Activated T-cell treated with anti-CD3 and anti-CD28 coated beads, Interleukin-2, amount 50 U/mL, for 4 hours (primary cell): ENCODE results near the gene MAML1. TPM values are rescaled to one million over a fixed set of nuclear protein-coding genes. Genes with fewer than 3 reads are reported as not detected.
"Not testable (repeated sequence)": the region's sequence is repeated elsewhere in the genome, so short reads cannot be mapped to it uniquely, and the experiment has no call there.

Experiments used
- ATAC-seq, 2 donors: fragments of 200-7000 bp; cut with Tn5 transposase; one replicate each; pipeline ENCODE4 v1.10.0; 2021
- DNase-seq: peaks from one replicate; pipeline ENCODE4 v3.0.0-alpha.2; 2020
- H3K27me3 Mint-ChIP-seq: one replicate; pipeline ENCODE4 v1.8.0; 2021; ENCODE audit warnings: low read depth, mixed read lengths
- H3K36me3 Mint-ChIP-seq: one replicate; pipeline ENCODE4 v1.8.0; 2022; ENCODE audit warnings: mixed read lengths; ENCODE audit not compliant: insufficient read depth
- H3K4me1 Mint-ChIP-seq: one replicate; pipeline ENCODE4 v1.8.0; 2021; ENCODE audit warnings: low read depth, mixed read lengths
- H3K4me3 Mint-ChIP-seq: one replicate; pipeline ENCODE4 v1.8.0; 2021; ENCODE audit warnings: mild to moderate bottlenecking, moderate library complexity, mixed read lengths
- H3K9me3 Mint-ChIP-seq: one replicate; pipeline ENCODE4 v1.8.0; 2021; ENCODE audit warnings: mixed read lengths
- total RNA-seq, 3 donors: library from RNA; stranded (reverse); gene quantifications; one replicate each; pipeline ENCODE4 v1.2.1, GENCODE V29; 2021

Gene MAML1
- total RNA-seq = 10 to 100 TPM; 24.5 to 27.5 (median 26.9) TPM

DNA sequence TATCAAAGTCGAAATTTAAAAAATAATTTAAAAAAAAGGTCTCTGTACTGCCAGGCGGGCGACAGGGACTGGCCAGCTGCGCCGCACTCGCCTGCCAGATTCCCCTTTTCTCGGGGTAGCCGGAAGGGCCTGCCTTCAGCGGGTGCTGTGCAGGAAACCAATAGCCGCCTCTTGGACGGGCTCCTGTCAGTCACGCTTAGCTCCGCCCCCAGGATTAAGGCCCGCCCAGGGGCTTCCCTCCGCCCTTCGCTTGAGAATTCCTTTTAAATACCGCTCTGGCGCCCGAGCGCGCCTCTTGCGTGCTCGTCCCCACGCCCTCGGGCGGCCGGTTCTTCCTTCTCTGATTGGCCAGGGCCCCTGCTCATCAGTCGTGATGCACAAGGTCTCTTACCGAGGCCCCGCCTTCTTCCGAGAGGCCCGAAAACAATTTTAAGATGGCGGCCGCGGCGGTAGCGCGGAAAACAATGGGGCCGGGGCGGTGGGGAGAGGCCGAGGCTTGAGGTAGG, at the start of gene MAML1:
Gene MAML1 (plus strand): TSS at position 411 of the 506 bp plus-strand sequence. CDS start 291 bp downstream, outside the sequence.
- Mint-ChIP-seq H3K9me3 (no peaks in the 10 kb centered on the region), H3K27me3 (no peaks in the 10 kb centered on the region), H3K36me3 (peaks cover 32% of the 10 kb centered on the region), H3K4me1 (peaks cover 38% of the 10 kb centered on the region), H3K4me3 (peak within 1 kb of the TSS; percentile 92)
- DNase-seq = peak; percentile 99
- peak; percentile 94 for ATAC-seq

- H3K27me3 Mint-ChIP-seq, DNase-seq, H3K4me1 Mint-ChIP-seq, H3K36me3 Mint-ChIP-seq, H3K9me3 Mint-ChIP-seq, ATAC-seq, H3K4me3 Mint-ChIP-seq: not testable (repeated sequence)
Observed at GRCh38 chr5:179689212-179689611, 43.4 kb upstream of the MAML1 start.

- Mint-ChIP-seq H3K27me3 (no peaks in the 10 kb centered on the region), H3K4me3 (no peak overlapping the region), H3K9me3 (no peaks in the 10 kb centered on the region), H3K4me1 (peaks cover 12% of the 10 kb centered on the region), H3K36me3 (no peaks in the 10 kb centered on the region)
- no peak for DNase-seq
- no peak for ATAC-seq
Observed at GRCh38 chr5:179694561-179694960, 38.1 kb upstream of the MAML1 start.

DNA sequence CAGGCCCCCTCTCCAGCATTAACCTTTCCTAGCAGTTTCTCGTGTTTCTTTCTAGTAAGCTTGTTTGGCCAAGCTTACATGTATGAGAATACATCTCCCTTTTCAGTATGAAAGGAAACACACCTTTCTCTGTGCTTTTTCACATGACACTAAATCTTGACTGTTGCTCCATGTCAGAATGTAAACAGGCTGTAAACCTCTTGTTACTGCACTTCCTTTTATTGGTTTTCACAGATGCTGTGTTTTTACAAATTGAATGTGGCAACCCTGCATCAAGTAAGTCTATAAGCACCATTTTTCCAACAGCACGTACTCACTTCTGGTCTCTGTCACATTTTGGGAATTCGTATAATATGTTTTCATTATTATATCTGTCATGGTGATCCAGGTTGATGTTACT, 36.0 kb upstream of the MAML1 start:
- no peak for DNase-seq
- ATAC-seq = no peak
- Mint-ChIP-seq H3K4me3 (peak overlapping the region; percentile 98), H3K9me3 (no peaks in the 10 kb centered on the region), H3K4me1 (peaks cover 21% of the 10 kb centered on the region), H3K27me3 (no peaks in the 10 kb centered on the region), H3K36me3 (peaks cover 10% of the 10 kb centered on the region)

DNA sequence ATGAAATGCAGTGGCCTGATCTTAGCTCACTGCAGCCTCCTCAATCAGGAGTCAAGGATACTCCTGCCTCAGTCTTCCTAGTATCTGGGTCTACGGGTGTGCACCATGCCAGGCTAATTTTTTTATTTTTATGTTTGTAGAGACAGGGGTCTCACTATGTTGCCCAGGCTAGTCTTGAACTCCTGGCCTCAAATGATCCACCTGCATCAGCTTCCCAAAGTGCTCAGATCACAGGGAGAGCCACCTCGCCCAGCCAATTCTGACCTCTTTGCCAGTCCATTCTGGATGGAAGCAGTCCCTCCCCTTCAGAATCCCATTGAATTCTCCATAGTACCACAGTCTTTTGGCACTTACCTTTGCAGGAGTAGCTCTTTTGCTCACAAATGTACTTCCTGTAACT, 35.5 kb upstream of the MAML1 start:
- H3K4me1 Mint-ChIP-seq = peaks cover 22% of the 10 kb centered on the region
- DNase-seq (no peak), ATAC-seq (no peak)
- no peaks in the 10 kb centered on the region for H3K9me3 Mint-ChIP-seq
- H3K4me3 Mint-ChIP-seq = peak overlapping the region; percentile 98
- peaks cover 10% of the 10 kb centered on the region for H3K36me3 Mint-ChIP-seq
- no peaks in the 10 kb centered on the region for H3K27me3 Mint-ChIP-seq

- peaks cover 27% of the 10 kb centered on the region for H3K4me1 Mint-ChIP-seq
- peaks cover 14% of the 10 kb centered on the region for H3K36me3 Mint-ChIP-seq
- not testable (repeated sequence) for DNase-seq, H3K9me3 Mint-ChIP-seq, ATAC-seq, H3K27me3 Mint-ChIP-seq
- H3K4me3 Mint-ChIP-seq = peak overlapping the region; percentile 98
Observed at GRCh38 chr5:179697543-179697942, 35.1 kb upstream of the MAML1 start.

- no peaks in the 10 kb centered on the region for H3K27me3 Mint-ChIP-seq
- H3K9me3 Mint-ChIP-seq = no peaks in the 10 kb centered on the region
- H3K36me3 Mint-ChIP-seq = peaks cover 15% of the 10 kb centered on the region
- DNase-seq = peak; percentile 97
- ATAC-seq = peak; percentile 88 to 89
- peaks cover 28% of the 10 kb centered on the region for H3K4me1 Mint-ChIP-seq
- H3K4me3 Mint-ChIP-seq = peak overlapping the region; percentile 98
Observed at GRCh38 chr5:179697993-179698934, 34.4 kb upstream of the MAML1 start.

DNA sequence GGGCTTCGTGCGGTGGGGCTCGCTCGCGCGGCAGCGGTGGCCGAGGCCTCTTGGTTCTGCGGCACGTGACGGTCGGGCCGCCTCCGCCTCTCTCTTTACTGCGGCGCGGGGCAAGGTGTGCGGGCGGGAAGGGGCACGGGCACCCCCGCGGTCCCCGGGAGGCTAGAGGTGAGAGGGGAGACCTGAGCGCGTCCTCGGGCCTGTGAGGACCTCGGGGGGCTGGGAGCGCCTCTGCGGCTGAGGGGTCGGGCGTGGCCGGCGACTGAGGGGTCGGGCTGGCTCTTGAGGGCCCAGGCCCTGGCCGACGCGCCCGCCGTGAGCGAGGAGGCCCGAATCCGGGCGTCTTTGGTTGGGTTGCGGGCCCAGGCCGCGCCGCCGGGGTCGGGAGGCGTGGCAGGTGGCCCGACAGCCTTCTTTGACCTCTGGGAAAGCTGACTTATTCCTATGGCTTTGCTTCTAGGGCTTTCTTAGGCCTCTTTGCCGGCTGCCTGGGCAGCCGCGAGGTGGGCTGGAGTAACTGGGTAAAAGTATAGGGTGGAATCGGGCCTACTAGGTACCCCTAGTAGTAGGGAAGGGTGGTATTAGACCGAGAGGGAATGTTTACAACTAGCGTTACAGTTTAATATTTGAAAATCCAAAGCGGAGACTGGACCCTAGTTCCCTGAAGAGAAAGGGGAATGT, 33.5 kb upstream of the MAML1 start, which contains the start of gene CANX:
Gene CANX (plus strand): TSS at position 33 of the 681 bp plus-strand sequence. CDS start 6,715 bp downstream, outside the sequence.
- peaks cover 23% of the 10 kb centered on the region for H3K36me3 Mint-ChIP-seq
- peaks cover 36% of the 10 kb centered on the region for H3K4me1 Mint-ChIP-seq
- no peak for ATAC-seq
- H3K4me3 Mint-ChIP-seq = peak within 1 kb of the TSS; percentile 98
- H3K9me3 Mint-ChIP-seq = no peaks in the 10 kb centered on the region
- no peak for DNase-seq
- no peaks in the 10 kb centered on the region for H3K27me3 Mint-ChIP-seq

DNA sequence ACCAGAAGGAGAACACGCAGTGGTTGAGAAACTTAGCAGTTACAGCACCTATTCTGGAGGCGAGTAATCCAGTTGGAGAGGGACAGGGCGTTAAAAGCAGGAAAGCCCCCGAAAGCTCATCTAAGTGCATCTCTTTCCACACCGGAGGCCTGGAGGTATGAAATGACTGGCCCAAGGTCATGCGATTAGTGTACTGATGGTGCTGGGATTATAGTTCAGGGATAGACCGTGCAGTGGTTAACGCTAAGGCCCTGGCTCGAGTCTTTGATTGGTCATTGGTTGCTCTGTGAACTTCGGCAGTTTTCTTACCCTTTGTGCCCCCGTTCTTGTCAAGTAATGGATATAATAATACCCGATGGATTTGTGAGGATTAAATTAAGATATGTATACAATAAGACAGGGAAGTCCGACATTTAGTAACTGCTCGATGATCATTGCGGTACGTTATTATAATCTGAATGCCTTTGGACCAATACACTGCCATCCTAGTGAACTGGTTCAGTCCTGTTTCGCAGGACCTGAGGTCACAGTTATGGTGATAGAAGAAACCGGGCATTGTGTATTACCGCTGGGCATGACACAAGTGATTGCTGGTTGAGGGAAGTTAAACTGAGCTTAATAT, 32.9 kb upstream of the MAML1 start:
- DNase-seq (no peak), ATAC-seq (peak; percentile 2 to 12)
- Mint-ChIP-seq H3K4me1 (peaks cover 36% of the 10 kb centered on the region), H3K27me3 (no peaks in the 10 kb centered on the region), H3K9me3 (no peaks in the 10 kb centered on the region), H3K36me3 (peaks cover 23% of the 10 kb centered on the region), H3K4me3 (peak overlapping the region; percentile 98)

- Mint-ChIP-seq H3K9me3 (no peaks in the 10 kb centered on the region), H3K4me1 (peaks cover 40% of the 10 kb centered on the region), H3K4me3 (peak overlapping the region; percentile 98), H3K36me3 (peaks cover 27% of the 10 kb centered on the region), H3K27me3 (no peaks in the 10 kb centered on the region)
- DNase-seq (no peak), ATAC-seq (no peak)
Observed at GRCh38 chr5:179700401-179700918, 32.2 kb upstream of the MAML1 start.

DNA sequence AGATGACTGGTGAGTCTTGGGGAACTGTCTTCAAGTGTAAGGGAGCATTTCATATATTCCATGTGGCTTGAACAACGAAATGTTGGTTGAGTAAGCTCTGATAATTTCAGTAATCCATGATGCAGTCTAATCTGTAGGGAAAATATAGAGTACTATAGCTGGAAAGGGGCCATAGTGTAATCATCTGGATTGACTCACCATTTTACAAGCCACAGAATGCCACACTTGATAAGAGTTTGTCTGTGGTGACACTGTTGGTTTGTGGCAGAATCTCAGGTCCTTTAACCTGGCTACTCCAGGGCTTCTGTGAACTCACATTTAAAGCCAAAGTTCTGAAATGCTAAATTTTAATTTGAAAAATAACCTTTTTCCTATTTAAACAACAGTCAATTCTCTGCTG, 16.3 kb upstream of the MAML1 start:
- Mint-ChIP-seq H3K4me3 (no peak overlapping the region), H3K36me3 (peaks cover 26% of the 10 kb centered on the region), H3K4me1 (peaks cover 2% of the 10 kb centered on the region), H3K27me3 (no peaks in the 10 kb centered on the region), H3K9me3 (no peaks in the 10 kb centered on the region)
- DNase-seq = no peak
- ATAC-seq = no peak

DNA sequence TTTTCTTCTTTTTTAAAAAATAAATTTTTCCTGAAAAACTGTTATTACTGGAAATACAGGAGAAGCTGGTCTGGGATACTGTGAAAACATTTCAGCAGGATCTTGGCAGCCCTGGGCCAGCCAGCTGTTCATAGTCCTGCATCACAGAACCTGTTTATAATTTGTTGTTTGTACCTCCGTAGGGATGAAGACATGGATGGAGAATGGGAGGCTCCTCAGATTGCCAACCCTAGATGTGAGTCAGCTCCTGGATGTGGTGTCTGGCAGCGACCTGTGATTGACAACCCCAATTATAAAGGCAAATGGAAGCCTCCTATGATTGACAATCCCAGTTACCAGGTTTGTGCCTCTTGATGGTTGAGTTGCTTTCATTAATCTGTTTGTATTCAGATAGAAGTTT, 12.4 kb upstream of the MAML1 start:
- DNase-seq (no peak), ATAC-seq (no peak)
- Mint-ChIP-seq H3K9me3 (no peaks in the 10 kb centered on the region), H3K27me3 (no peaks in the 10 kb centered on the region), H3K4me3 (no peak overlapping the region), H3K36me3 (peaks cover 48% of the 10 kb centered on the region), H3K4me1 (peaks cover 4% of the 10 kb centered on the region)

DNA sequence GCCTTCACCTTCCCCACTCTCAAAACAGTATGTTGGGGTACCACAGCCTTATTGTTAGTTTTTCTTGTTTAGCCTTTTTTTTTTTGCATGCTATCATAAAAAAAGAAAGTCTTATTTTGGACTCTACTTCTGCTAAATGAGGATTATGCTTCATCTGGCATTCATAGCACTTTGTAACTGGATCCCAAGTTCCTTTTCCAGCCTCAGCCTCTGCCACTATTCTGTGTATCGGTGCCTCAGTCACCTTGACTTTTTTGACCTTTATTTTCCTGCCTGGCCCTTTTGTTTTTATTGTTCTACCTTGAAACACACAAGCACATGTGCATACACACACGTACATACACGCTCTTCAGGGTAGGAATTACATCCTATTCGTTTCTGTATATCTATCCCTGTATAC, 8.5 kb upstream of the MAML1 start:
- peaks cover 1% of the 10 kb centered on the region for H3K4me1 Mint-ChIP-seq
- ATAC-seq (no peak), DNase-seq (no peak)
- H3K9me3 Mint-ChIP-seq = no peaks in the 10 kb centered on the region
- no peaks in the 10 kb centered on the region for H3K27me3 Mint-ChIP-seq
- H3K4me3 Mint-ChIP-seq = no peak overlapping the region
- peaks cover 52% of the 10 kb centered on the region for H3K36me3 Mint-ChIP-seq

DNA sequence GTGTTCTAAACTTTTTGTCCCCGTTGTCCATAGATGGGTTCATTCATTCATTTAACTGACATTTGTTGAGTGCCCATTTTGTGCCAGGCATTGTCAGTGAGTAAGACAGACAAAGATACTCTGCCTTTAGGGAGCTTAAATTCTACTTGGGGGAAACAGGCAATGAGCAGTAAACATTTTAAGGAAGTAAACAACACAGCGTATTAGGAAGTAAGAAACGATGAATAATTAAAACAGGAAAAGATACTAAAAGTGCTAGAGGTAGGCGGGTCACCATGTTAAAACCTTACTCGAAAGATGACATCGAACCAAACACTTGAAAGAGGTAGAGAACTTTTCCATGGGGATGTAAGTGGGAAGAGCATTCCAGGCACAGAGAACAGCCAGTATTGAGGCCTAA, 5.5 kb upstream of the MAML1 start:
- Mint-ChIP-seq H3K4me1 (peaks cover 13% of the 10 kb centered on the region), H3K27me3 (no peaks in the 10 kb centered on the region), H3K4me3 (no peak overlapping the region), H3K36me3 (peaks cover 60% of the 10 kb centered on the region), H3K9me3 (no peaks in the 10 kb centered on the region)
- DNase-seq (no peak), ATAC-seq (no peak)
